HG03558 (cell line): ENCODE data around the gene ACMSD.

Experiments used
- ATAC-seq: cut with Tn5 transposase; IDR thresholded peaks from one replicate; pipeline ENCODE4 v1.9.1; 2021; ENCODE audit warnings: moderate number of reproducible peaks; ENCODE audit not compliant: unreplicated experiment; ENCODE audit errors: extremely low read depth

The ACMSD gene

GRCh38 chr2:134936691-134937090, 98.3 kb downstream of the ACMSD start:
- no peak for ATAC-seq

DNA sequence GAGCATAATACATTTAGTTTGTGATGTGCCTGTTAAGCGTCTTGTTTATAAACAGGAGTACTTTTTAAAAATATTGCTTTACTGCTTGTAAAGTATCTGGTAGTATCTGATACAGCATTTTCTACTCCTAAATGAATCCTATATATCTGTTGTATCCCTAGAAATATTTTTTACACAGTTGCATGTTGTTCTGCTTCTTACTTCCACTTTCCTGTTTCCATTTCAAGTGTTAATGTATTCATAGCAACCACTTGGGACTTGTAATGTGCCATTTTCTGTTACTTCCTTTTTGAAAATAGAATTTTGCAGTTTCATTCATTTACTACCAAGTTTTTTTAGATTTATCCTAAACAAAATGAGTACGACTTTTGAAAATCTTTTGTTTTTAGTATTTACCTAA, 105.1 kb downstream of the ACMSD start:
- peak; percentile 67 for ATAC-seq

DNA sequence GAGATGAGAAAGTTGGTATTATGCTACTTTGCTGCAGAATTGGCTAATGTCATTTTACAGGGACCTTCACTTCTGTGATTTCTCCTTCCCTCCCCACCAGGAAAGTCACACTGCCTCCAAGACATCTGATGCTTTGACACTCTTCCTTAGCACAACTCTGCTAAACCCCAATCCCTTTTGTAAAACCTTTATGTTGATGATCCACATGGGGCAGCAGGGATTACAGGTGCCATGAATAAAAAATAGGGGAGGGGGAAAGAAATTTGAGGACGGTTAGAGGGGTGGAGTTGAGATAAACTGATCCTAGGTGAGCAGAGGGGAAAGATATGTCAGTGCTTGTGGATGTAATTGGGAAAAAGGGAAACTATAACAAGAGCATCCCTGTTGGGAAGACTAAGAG, 106.6 kb downstream of the ACMSD start:
- no peak for ATAC-seq

DNA sequence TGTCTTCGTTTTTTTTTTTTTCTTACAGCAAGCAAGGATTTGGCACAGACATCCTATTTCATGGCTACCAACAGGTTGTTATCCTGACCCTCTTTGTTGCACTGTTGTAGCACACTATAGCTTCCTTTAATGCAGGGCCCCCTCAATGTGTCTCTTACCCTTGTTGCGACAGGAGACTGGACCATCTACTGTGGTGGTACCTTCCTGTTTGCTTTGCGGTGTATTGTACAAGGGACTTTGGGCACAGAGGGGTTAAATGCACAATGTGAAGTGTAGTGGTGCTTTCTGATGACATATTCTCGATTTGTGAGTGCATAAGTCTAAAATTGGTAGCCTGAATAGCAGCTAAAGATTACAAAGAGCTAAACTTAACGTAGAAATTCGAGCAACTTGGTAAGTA, 107.7 kb downstream of the ACMSD start:
- ATAC-seq: no peak

GRCh38 chr2:134949981-134950708, 111.7 kb downstream of the ACMSD start:
- ATAC-seq: no peak

DNA sequence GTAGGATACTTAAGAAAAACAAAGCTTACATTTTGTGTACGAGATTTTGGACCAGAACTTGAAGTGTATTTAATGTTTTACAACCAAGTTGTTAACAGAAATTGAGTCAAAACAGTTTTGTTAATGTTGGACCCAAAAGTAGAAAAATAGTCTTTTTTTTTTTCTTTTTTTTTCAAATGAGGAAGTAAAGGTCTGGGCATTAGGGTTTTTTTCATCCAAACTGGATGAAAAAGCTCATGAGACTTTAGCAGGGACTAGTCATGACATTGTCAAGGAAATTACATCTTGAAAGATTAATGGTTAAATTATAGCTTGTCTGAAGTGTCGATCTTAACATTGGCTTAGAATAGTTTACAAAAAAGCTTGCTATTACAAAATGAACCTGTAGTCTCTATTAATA, 112.5 kb downstream of the ACMSD start:
- no peak for ATAC-seq
